HepG2 (cell line): Measurements from ENCODE around the gene ITPK1. TPM values are rescaled to one million over a fixed set of nuclear protein-coding genes. Genes with fewer than 3 reads are reported as not detected.

Experiments
- ATAC-seq: fragments of 200-7000 bp; cut with Tn5 transposase; 3 replicates; pipeline ENCODE4 v1.9.1; 2020; ENCODE audit warnings: mild to moderate bottlenecking, moderate library complexity
- BruUV-seq: library from RNA; stranded (reverse); fragments of 400-500 nt; replicated peaks from 2 replicates; lab custom pipeline; 2021; lab: Mats Ljungman, UMichigan
- CTCF ChIA-PET: fragments of 300-600 bp; formaldehyde crosslinking; extraction: SDS; loops from one replicate; lab custom pipeline; 2021; ENCODE audit warnings: low total read pairs, inconsistent platforms, low intra/inter-chr PET ratio; lab: Yijun Ruan, JAX
- POLR2A ChIA-PET: fragments of 350-600 bp; sonication (Branson Sonifier 250); formaldehyde crosslinking; loops from one replicate; lab custom pipeline; 2020; ENCODE audit warnings: antibody characterized with exemption, inconsistent platforms; lab: Yijun Ruan, JAX
- DNase-seq: peaks from one replicate; pipeline ENCODE4 v3.0.0-alpha.2; 2015; ENCODE audit warnings: low spot score
- FAIRE-seq: peaks from 3 replicates; lab custom pipeline; 2011; peaks lifted over from hg19 to GRCh38; lab: Jason Lieb, UNC
- H2AFZ ChIP-seq: one replicate; pipeline ENCODE4 v1.6.1; 2011; ENCODE audit warnings: low read length, inconsistent platforms
- H3K27ac ChIP-seq: fragments of 300-600 bp; 3 replicates; pipeline ENCODE4 v1.8.0; 2011; ENCODE audit warnings: mixed run types, mild to moderate bottlenecking, mixed read lengths, low read length, inconsistent platforms; ENCODE audit not compliant: insufficient read depth; ENCODE audit errors: extremely low read length
- H3K27me3 ChIP-seq, 2 experiments: fragments of 200-600 bp in 1 of 2; 2 replicates in 1 of 2; 3 replicates in 1 of 2; pipeline versions ENCODE4 v1.6.0 to v1.8.0; 2011; ENCODE audit warnings: low read length in 2 of 2, mild to moderate bottlenecking in 2 of 2, moderate library complexity in 2 of 2, inconsistent platforms in 1 of 2; ENCODE audit not compliant: insufficient read depth in 2 of 2, control insufficient read depth in 1 of 2
- H3K36me3 ChIP-seq, 2 experiments: fragments of 200-600 bp in 1 of 2; replicated peaks in 1 of 2; 2 replicates in 1 of 2; 3 replicates in 1 of 2; pipeline versions ENCODE4 v1.5.1 to v1.8.0; 2011; ENCODE audit warnings: low read length in 2 of 2, inconsistent platforms in 1 of 2; ENCODE audit not compliant: insufficient read depth in 2 of 2, control insufficient read depth in 1 of 2
- H3K4me1 ChIP-seq: 2 replicates; pipeline ENCODE4 v1.5.1; 2012; ENCODE audit warnings: low read length, inconsistent platforms; ENCODE audit not compliant: insufficient read depth
- H3K4me2 ChIP-seq: 2 replicates; pipeline ENCODE4 v1.6.0; 2011; ENCODE audit warnings: low read depth, low read length, inconsistent platforms
- H3K4me3 ChIP-seq, 3 experiments: fragments of 200-600 bp in 1 of 3; sonication (generic), shearing (Covaris generic) in 1 of 3; replicated peaks in 1 of 3; 2 replicates each; pipeline ENCODE4 v1.5.1; 2011 to 2016; ENCODE audit warnings: low read length in 3 of 3, inconsistent platforms in 2 of 3, low read depth in 2 of 3, mild to moderate bottlenecking in 2 of 3, control low read depth in 1 of 3, mixed read lengths in 1 of 3; ENCODE audit not compliant: insufficient read depth in 1 of 3
- H3K79me2 ChIP-seq: one replicate; pipeline ENCODE4 v1.6.1; 2011; ENCODE audit warnings: low read length, inconsistent platforms; ENCODE audit not compliant: insufficient read depth
- H3K9ac ChIP-seq: 2 replicates; pipeline ENCODE4 v1.6.0; 2011; ENCODE audit warnings: mild to moderate bottlenecking, low read depth, low read length, inconsistent platforms; ENCODE audit not compliant: insufficient read depth
- H3K9me3 ChIP-seq: 2 replicates; pipeline ENCODE4 v1.5.1; 2012; ENCODE audit warnings: mild to moderate bottlenecking, low read length
- H4K20me1 ChIP-seq: 2 replicates; pipeline ENCODE4 v1.6.0; 2011; ENCODE audit warnings: inconsistent platforms, mild to moderate bottlenecking, low read length, moderate library complexity; ENCODE audit not compliant: insufficient read depth
- JUN ChIP-seq: sonication (generic); formaldehyde crosslinking; IDR thresholded peaks from 2 replicates; pipeline ENCODE4 v1.4.0; 2020; ENCODE audit warnings: mild to moderate bottlenecking, missing genetic modification reagents
- SUZ12 ChIP-seq: fragments of 150-350 bp; IDR thresholded peaks from 2 replicates; pipeline ENCODE4 v1.6.1; 2014; ENCODE audit warnings: low read depth, low read length
- ZNF335 ChIP-seq: sonication (generic); formaldehyde crosslinking; IDR thresholded peaks from 2 replicates; pipeline ENCODE4 v1.4.0; 2020; ENCODE audit warnings: missing genetic modification reagents
- WGBS: methylation state at CpG from one replicate; pipeline ENCODE4 v1.1.6; 2017; ENCODE audit warnings: low lambda C conversion rate; 5-methylcytosine and 5-hydroxymethylcytosine counted together
- in situ Hi-C: cut with HindIII; loops from 2 replicates; pipeline ENCODE4 v1.10.0; 2017; ENCODE audit warnings: low pct_unique_long_range_greater_than_20kb; ENCODE audit not compliant: extremely low pct_ligation_motif_present
- intact Hi-C: fragments of 100-400 bp; cut with micrococcal nuclease; formaldehyde crosslinking; loops from one replicate; pipeline ENCODE4 v1.10.0; 2022; ENCODE audit not compliant: unreplicated experiment
- polyA plus RNA-seq, 8 experiments: library from polyadenylated mRNA; depleted of rRNA in 3 of 8; stranded (reverse) in 7 of 8; unstranded in 1 of 8; fragments of >200 nt; fragmentation: Illumina TruSeq in 4 of 8; extraction: Trizol in 4 of 8; gene quantifications; 2 replicates each; pipeline versions ENCODE4 v1.2.1 to v1.2.3, GENCODE V29; 2011 to 2016; ENCODE audit warnings: low read depth in 4 of 8, missing spikeins in 1 of 8, mixed read lengths in 1 of 8; ENCODE audit not compliant: insufficient read depth in 1 of 8
- total RNA-seq, 5 experiments: library from RNA; depleted of rRNA; stranded (reverse); fragments of >200 nt; fragmentation: Illumina TruSeq; extraction: Trizol; gene quantifications; 2 replicates each; pipeline ENCODE4 v1.2.3, GENCODE V29; 2016; ENCODE audit warnings: low read depth in 1 of 5
- TF ChIP-seq, protein P1 (sequence below): sonication (generic); formaldehyde crosslinking; IDR thresholded peaks from 2 replicates; pipeline ENCODE4 v1.4.0; 2020; ENCODE audit warnings: mild to moderate bottlenecking, missing genetic modification reagents
- TF ChIP-seq, protein P2 (sequence below): sonication (generic); formaldehyde crosslinking; IDR thresholded peaks from 2 replicates; pipeline ENCODE4 v1.4.0; 2020; ENCODE audit warnings: missing genetic modification reagents

ITPK1 gene
- total and polyA plus RNA-seq, 2 of the 13 experiments (the other 11 are each of a cell fraction or from before 2014, with no cell fraction given), result 20.5 to 47.5 TPM

DNA sequence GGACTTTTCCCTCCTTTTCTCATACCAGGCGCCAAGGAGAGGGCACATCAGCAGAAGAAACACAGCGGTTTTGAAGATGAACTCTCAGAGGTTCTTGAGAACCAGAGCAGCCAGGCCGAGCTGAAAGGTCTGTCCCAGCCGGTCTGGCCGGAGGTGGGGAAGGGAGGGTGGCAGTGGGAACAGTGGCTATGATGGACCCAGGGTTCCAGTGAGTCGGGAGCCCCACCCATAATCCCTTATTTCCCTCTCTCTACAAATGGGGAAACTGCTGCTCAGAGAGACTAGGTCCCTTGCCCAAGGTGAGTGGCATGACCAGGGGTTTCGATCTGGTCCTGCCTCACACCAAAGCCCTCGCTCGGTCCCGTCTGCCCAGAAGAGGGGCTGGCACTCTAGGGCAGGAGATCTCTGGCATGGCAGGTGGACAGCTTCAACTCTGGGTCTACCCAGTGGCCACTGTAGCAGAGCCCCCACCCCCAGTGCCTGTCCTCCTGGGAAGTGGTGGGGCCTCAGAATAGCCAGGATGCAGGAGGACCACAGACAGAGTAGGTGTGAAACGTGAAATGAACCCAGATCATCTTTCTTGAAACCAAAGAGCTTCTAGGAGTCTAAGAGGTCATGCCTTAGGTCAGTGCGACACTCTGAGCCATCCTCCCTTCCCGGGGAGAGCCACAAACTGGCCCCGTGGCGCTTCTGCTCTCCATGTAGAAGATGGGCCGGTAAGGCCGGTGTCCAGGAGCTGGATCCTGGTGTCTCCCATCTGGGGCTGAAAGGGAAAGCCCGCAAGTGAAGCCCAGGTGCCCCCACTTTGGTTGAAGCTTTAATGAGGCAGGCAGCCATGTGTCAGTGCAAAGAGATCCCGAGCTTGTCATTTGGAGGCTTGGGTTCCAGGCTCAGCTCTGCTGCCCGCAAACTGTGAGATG, 185.8 kb downstream of the ITPK1 start:
- no peak for ATAC-seq
- Histone ChIP-seq H3K27me3 (no peaks in the 10 kb centered on the region; a peak in 1 of 5 replicates), H3K4me3 (no peak overlapping the region), H3K9ac (no peak overlapping the region), H2AFZ (no peak overlapping the region), H3K9me3 (no peaks in the 10 kb centered on the region), H3K36me3 (no peaks in the 10 kb centered on the region), H3K4me2 (no peak overlapping the region), H3K79me2 (no peaks in the 10 kb centered on the region), H3K4me1 (no peaks in the 10 kb centered on the region), H3K27ac (no peak overlapping the region), H4K20me1 (0 out of 2 replicates have a peak, but pooled peaks cover 4% of the 10 kb centered on the region)
- ChIA-PET CTCF (no interaction called here), POLR2A (no interaction called here)
- no TSS peak for BruUV-seq
- in situ Hi-C loops (no loop called here), intact Hi-C loops (no loop called here)
- TF ChIP-seq JUN (CRISPR knock-in tag), result no peak
- no peak for TF ChIP-seq SUZ12
- TF ChIP-seq ZNF335 (CRISPR knock-in tag), result no peak
- TF ChIP-seq, protein P1, sequence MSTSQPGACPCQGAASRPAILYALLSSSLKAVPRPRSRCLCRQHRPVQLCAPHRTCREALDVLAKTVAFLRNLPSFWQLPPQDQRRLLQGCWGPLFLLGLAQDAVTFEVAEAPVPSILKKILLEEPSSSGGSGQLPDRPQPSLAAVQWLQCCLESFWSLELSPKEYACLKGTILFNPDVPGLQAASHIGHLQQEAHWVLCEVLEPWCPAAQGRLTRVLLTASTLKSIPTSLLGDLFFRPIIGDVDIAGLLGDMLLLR (CRISPR knock-in tag), result no peak
- TF ChIP-seq, protein P2, sequence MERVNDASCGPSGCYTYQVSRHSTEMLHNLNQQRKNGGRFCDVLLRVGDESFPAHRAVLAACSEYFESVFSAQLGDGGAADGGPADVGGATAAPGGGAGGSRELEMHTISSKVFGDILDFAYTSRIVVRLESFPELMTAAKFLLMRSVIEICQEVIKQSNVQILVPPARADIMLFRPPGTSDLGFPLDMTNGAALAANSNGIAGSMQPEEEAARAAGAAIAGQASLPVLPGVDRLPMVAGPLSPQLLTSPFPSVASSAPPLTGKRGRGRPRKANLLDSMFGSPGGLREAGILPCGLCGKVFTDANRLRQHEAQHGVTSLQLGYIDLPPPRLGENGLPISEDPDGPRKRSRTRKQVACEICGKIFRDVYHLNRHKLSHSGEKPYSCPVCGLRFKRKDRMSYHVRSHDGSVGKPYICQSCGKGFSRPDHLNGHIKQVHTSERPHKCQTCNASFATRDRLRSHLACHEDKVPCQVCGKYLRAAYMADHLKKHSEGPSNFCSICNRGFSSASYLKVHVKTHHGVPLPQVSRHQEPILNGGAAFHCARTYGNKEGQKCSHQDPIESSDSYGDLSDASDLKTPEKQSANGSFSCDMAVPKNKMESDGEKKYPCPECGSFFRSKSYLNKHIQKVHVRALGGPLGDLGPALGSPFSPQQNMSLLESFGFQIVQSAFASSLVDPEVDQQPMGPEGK (CRISPR knock-in tag), result no peak
- WGBS, result 47% methylated on average over 16 of the region's 20 CpGs
- no peak for FAIRE-seq
- no peak for DNase-seq
